ENCODE measurements around the gene PTPRD.

DNA sequence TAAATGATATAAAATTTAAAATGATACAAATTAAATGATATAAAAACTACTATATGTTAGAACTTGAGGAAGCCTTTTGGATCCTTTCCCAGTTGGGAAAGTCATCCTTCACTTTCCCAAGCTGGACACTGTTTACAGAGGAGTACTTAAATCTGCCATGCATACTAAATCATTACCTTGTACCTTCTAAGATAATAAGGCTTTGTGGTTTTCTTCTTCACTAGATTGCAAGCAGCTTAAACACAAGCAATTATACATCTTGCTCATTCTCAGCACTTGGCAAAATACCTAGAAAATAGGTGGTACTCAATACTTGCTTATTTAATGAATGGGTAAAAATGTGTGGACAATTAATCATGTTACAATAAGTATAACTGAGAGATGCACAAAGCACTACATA, 666.8 kb downstream of the PTPRD start:
- TF ChIP-seq CTCF (IDR thresholded peaks at IDR 0.05) (no peak), EZH2 (IDR thresholded peaks at IDR 0.05; ENCODE audit: borderline replicate concordance, insufficient read depth, low read depth, low read length, poor library complexity, severe bottlenecking) (no peak)

All from B cell (primary cell).